Measurements from ENCODE around the gene SLC35C1. TPM values are rescaled to one million over a fixed set of nuclear protein-coding genes. Genes with fewer than 3 reads are reported as not detected.
A peak's percentile ranks its signal among the peaks of the same experiment; 100 is the strongest.

The SLC35C1 gene
- total RNA-seq, 1 donor = 6.2 TPM

DNA sequence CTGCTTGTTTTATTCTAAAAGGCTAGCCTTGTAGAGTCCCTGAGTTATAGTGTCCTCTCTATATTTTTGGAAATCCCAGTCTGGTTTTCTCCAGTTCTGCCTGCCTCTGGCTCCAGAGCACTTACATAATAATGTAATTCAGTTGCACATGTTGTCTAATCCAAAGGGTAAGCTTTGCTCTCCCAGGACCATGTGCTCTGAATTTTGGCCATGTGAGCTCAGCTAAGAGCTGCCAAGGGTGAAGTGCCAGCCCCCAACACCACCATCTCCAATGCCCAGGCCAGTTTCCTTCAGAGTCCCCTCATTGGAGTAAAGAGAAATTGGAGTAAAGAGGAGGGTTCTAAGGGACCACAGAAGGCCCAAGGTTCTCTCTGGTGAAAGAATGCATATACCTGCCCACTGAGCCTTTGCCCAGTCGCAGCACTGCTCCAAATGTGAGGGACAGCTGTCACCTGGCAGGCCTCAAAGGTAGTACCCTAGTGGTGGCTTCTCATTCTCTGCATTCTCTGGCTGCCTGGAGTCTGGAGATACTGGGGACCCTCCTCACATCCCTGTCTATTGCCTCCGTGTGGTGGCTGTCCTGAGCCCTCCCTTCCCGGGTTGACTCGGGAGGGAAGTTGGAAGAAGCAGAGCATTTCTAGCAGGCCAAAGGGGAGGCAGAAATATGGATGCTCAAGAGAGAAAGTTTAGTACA, 47.2 kb downstream of the SLC35C1 start:
- no peak overlapping the region for H3K4me3 ChIP-seq (ENCODE audit: low read depth, low read length)
- TF ChIP-seq CTCF (IDR thresholded peaks at IDR 0.05; ENCODE audit: insufficient read depth, low read length) = no peak
- DNase-seq (ENCODE audit: low read depth) = peak; percentile 34

DNA sequence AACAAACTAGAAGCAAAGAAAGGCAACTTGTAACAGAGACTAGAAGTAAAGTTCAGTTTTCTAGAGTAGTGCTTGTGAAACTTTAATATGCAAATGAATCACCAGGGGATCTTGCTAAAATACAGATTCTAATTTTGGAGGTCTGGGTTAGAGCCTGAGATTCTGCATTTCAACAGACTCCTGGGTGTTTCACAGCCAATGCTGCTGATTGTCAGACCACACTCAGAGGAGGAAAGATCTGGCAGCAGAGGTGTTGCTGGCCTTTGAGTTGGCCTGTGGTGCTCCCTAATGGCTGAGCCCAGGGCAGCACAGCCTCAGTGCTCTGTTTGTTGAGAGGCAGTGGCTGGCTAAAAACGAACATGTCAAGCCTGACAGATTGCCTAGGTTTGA, 47.8 kb downstream of the SLC35C1 start:
- no peak for TF ChIP-seq CTCF (IDR thresholded peaks at IDR 0.05; ENCODE audit: insufficient read depth, low read length)
- no peak overlapping the region for H3K4me3 ChIP-seq (ENCODE audit: low read depth, low read length)
- DNase-seq (ENCODE audit: low read depth) = no peak

DNA sequence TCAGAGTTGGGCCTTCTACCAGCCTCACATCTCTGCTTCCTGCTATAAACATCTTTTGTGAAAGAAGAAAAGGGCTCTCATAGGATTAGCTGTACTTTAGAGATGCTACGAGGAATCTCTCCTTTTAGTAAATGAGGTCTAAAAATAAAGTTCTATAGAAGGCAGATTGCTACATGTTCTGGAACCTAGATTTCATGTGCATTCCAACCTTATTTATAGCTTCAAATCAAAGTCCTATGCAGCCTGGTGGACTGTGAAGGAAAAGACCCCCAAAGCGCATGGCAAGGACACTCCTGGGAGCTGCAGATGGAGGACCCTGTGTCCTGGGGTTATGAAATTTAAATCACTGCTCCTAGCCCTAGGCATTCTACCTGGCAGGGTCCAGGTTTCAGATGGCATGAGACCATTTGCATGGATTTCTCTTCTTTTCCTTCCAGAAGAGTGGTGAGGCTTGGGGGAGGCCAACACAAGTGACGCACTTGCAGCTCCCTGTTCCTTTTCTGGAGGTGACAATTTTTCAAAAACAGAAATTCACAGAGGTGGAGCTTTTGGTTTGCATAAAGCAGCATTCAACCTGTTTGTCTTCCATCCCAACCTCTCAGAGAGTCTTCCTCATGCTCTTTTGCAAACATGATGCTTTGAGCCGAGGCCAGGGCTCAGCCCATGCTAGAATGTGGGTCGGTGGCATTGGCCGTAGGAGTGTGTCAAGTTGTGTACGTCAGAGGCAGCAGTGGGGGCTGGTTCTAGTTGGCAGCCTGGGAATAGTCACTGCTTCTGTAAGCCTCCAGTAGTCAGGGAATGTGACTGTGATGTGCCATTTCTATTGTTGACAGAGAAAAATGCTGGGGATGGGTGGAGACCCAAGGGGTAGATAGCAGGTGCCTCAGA, 48.6 kb downstream of the SLC35C1 start:
- no peak overlapping the region for H3K4me3 ChIP-seq (ENCODE audit: low read depth, low read length)
- no peak for TF ChIP-seq CTCF (IDR thresholded peaks at IDR 0.05; ENCODE audit: insufficient read depth, low read length)
- DNase-seq (ENCODE audit: low read depth) = no peak

- TF ChIP-seq CTCF (IDR thresholded peaks at IDR 0.05; ENCODE audit: insufficient read depth, low read length) = no peak
- no peak for DNase-seq (ENCODE audit: low read depth)
- no peak overlapping the region for H3K4me3 ChIP-seq (ENCODE audit: low read depth, low read length)
These were observed 50.4 kb downstream of the SLC35C1 start for GRCh38 chr11:45855308-45855707.

- peak; percentile 87 for DNase-seq (ENCODE audit: low read depth)
- no peak for TF ChIP-seq CTCF (IDR thresholded peaks at IDR 0.05; ENCODE audit: insufficient read depth, low read length)
- H3K4me3 ChIP-seq (ENCODE audit: low read depth, low read length) = no peak overlapping the region
These were observed 51.1 kb downstream of the SLC35C1 start for GRCh38 chr11:45856044-45856468.

- TF ChIP-seq CTCF (IDR thresholded peaks at IDR 0.05; ENCODE audit: insufficient read depth, low read length) = no peak
- peak; percentile 92 for DNase-seq (ENCODE audit: low read depth)
- H3K4me3 ChIP-seq (ENCODE audit: low read depth, low read length) = no peak overlapping the region
These were observed 53.1 kb downstream of the SLC35C1 start for GRCh38 chr11:45857961-45858474.
